ENCODE measurements around the gene OSBPL10.

DNA sequence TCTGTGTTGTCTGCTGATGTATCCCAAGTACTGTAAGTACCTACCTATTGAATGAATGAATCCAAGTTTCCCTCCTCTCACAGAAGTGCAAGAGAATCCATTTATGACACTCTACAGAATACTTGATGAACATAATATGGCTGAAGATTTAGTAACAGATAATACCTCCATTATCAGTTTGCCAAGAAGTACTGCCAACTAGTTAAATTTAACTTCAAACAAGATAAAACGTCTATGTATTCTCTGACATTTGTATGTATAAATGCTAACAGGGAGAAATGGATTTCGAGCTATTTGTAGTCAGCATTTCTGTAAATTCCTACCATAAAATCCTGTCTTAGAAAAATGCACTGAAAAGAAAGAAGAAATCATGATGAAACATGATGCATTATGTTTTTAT is 230.7 kb downstream of the OSBPL10 start:
- TF ChIP-seq, protein P1, sequence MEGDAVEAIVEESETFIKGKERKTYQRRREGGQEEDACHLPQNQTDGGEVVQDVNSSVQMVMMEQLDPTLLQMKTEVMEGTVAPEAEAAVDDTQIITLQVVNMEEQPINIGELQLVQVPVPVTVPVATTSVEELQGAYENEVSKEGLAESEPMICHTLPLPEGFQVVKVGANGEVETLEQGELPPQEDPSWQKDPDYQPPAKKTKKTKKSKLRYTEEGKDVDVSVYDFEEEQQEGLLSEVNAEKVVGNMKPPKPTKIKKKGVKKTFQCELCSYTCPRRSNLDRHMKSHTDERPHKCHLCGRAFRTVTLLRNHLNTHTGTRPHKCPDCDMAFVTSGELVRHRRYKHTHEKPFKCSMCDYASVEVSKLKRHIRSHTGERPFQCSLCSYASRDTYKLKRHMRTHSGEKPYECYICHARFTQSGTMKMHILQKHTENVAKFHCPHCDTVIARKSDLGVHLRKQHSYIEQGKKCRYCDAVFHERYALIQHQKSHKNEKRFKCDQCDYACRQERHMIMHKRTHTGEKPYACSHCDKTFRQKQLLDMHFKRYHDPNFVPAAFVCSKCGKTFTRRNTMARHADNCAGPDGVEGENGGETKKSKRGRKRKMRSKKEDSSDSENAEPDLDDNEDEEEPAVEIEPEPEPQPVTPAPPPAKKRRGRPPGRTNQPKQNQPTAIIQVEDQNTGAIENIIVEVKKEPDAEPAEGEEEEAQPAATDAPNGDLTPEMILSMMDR (IDR thresholded peaks at IDR 0.05), result no peak
- TF ChIP-seq POLR2A (IDR thresholded peaks at IDR 0.05; ENCODE audit: low read length), result no peak
- TF ChIP-seq EHMT2 (IDR thresholded peaks at IDR 0.05; ENCODE audit: low read depth), result no peak
- no peak for TF ChIP-seq CEBPB (IDR thresholded peaks at IDR 0.05)
- TF ChIP-seq MAFK (IDR thresholded peaks at IDR 0.05; ENCODE audit: partially characterized antibody), result no peak
- no peak for TF ChIP-seq SMC3 (IDR thresholded peaks at IDR 0.05)
- no peak for TF ChIP-seq CHD4 (IDR thresholded peaks at IDR 0.05; ENCODE audit: borderline replicate concordance)
- TF ChIP-seq MAX (IDR thresholded peaks at IDR 0.05), result no peak
- TF ChIP-seq FOSL2 (IDR thresholded peaks at IDR 0.05), result no peak
- TF ChIP-seq FOSL2 (CRISPR knock-in tag; IDR thresholded peaks at IDR 0.05), result no peak
- TF ChIP-seq CBX2 (IDR thresholded peaks at IDR 0.05; ENCODE audit: borderline replicate concordance, low read depth), result no peak
- no peak for TF ChIP-seq KDM1A (IDR thresholded peaks at IDR 0.05; ENCODE audit: low read depth)

Measured in A549 (cell line).